ENCODE data around the gene COL10A1. TPM values are rescaled to one million over a fixed set of nuclear protein-coding genes. Genes with fewer than 3 reads are reported as not detected.

The COL10A1 gene
- 0.09 and 6.5 TPM in 2 replicates for total RNA-seq

DNA sequence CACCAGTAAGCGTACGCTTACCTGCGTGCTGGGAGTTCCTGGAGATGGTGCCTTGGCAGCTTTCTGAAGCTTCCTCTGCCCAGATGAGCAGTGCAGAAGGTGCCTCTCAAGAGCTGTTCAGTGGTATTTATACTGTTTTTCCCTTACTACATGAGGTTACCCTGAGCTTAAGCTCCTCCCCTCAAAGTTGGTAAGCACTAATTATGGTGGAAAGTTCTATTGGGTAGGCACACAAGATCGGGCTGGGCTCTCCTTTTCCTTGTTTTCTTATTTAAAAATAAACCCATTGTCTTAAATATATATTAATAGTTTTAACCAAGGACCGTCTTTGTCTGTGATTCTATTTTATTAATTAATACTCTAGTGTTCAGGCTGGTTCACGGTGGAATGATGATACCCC is at the start of gene COL10A1:
Gene COL10A1 (minus strand): TSS at position 101 of the 400 bp plus-strand sequence. CDS start 640 bp downstream, outside the sequence.

DNA sequence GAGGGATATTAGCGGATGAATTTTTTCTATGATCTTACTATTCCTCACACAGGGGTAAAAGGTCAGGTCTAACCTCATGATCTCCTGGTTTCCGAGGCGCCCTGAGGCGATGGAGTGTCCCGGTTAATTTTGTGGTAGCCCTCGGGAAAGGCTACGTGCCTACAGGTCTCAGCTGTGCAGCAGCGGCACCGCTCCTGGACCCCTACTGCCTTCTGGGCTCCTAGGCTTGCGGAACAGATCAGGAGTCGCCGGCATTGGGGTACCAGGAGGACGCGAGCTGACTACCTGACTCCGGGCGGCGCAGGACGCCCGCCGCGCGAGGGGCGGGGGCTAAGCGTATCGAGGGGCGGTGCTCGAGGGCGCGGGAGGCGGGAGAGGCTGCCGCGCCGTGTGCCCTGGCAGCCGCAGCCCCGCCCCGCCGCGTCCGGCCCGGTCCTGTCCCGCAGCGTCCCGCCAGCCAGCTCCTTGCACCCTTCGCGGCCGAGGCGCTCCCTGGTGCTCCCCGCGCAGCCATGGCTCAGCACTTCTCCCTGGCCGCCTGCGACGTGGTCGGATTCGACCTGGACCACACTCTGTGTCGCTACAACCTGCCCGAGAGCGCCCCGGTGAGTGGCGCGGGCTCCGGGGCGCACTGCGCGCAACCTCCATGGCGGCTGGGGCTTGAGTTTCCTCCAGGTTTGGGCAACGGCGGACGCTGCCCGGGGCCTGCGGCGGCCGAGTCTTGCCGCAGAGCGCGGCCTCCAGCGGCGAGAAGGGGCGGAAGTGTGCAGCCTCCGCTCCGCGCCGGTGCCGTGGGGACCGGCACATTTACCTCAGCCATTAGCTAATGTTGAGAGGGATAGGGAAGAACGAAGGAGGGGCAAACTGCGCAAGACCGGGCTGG is 25.3 kb downstream of the COL10A1 start, which contains the start of gene NT5DC1:
Gene NT5DC1 (plus strand): TSS at position 435 of the 883 bp plus-strand sequence. CDS start 78 bp downstream, at position 513.

Other genes with a start within 250 kb of the COL10A1 start
- gene FRK, start 65.2 kb downstream of the COL10A1 start, total RNA-seq: 1.9 and 3.1 TPM in 2 replicates
- gene NT5DC1, start 25.3 kb downstream of the COL10A1 start, total RNA-seq: 15.8 and 16.4 TPM in 2 replicates
- 5.4 and 6.0 TPM in 2 replicates for gene TSPYL4, start 127.9 kb upstream of the COL10A1 start, total RNA-seq
- 78.4 and 102 TPM in 2 replicates for gene TSPYL1, start 153.8 kb upstream of the COL10A1 start, total RNA-seq
- 160 and 229 TPM in 2 replicates for gene DSE, start 244.8 kb upstream of the COL10A1 start, total RNA-seq

All from smooth muscle cell of bladder (primary cell).